Duodenal mucosa (tissue), 2 donors: ENCODE results near the gene GTF2H1.
A peak's percentile ranks its signal among the peaks of the same experiment; 100 is the strongest.
"Not testable (repeated sequence)": the region's sequence is repeated elsewhere in the genome, so short reads cannot be mapped to it uniquely, and the experiment has no call there.

Experiments used
- H3K27ac ChIP-seq: one replicate; pipeline ENCODE4 v1.7.0; 2013; ENCODE audit warnings: low read depth, low read length
- H3K27me3 ChIP-seq, 2 donors: one replicate each; pipeline ENCODE4 v1.7.0; 2013; ENCODE audit warnings: low read length in 2 of 2, control low read depth in 1 of 2; ENCODE audit not compliant: insufficient read depth in 2 of 2, control insufficient read depth in 1 of 2
- H3K36me3 ChIP-seq, 2 donors: one replicate each; pipeline ENCODE4 v1.7.0; 2013; ENCODE audit warnings: low read length in 2 of 2, control low read depth in 1 of 2; ENCODE audit not compliant: insufficient read depth in 2 of 2, control insufficient read depth in 1 of 2
- H3K4me1 ChIP-seq, 2 donors: one replicate each; pipeline ENCODE4 v1.7.0; 2013; ENCODE audit warnings: low read length in 2 of 2, control low read depth in 1 of 2; ENCODE audit not compliant: insufficient read depth in 2 of 2, control insufficient read depth in 1 of 2
- H3K4me3 ChIP-seq, 2 donors: one replicate each; pipeline ENCODE4 v1.7.0; 2013; ENCODE audit warnings: low read length in 2 of 2, low read depth in 1 of 2
- H3K9ac ChIP-seq, 2 donors: one replicate each; pipeline ENCODE4 v1.7.0; 2013; ENCODE audit warnings: low read length in 2 of 2, low read depth in 1 of 2
- H3K9me3 ChIP-seq, 2 donors: one replicate each; pipeline ENCODE4 v1.7.0; 2013; ENCODE audit warnings: low read length in 2 of 2, control low read depth in 1 of 2; ENCODE audit not compliant: control insufficient read depth in 1 of 2

Gene GTF2H1

GRCh38 chr11:18393581-18394274 lies 71.4 kb downstream of the GTF2H1 start:
- no peaks in the 10 kb centered on the region for H3K9me3 ChIP-seq
- peak overlapping the region; percentile 84 to 97 for H3K4me3 ChIP-seq
- H3K27me3 ChIP-seq, result no peaks in the 10 kb centered on the region
- peak overlapping the region; percentile 97 for H3K27ac ChIP-seq
- peaks cover 13 to 17% of the 10 kb centered on the region in 2 donors for H3K4me1 ChIP-seq
- H3K9ac ChIP-seq, result peak overlapping the region; percentile 70 to 95
- peaks cover 4 to 14% of the 10 kb centered on the region in 2 donors for H3K36me3 ChIP-seq

- peaks cover 13 to 17% of the 10 kb centered on the region in 2 donors for H3K4me1 ChIP-seq
- no peaks in the 10 kb centered on the region for H3K27me3 ChIP-seq
- H3K27ac ChIP-seq, result peak within 1 kb of the TSS; percentile 97
- H3K9me3 ChIP-seq, result no peaks in the 10 kb centered on the region
- H3K4me3 ChIP-seq, result peak within 1 kb of the TSS; percentile 84 to 97
- peak within 1 kb of the TSS; percentile 84 to 95 for H3K9ac ChIP-seq
- peaks cover 8 to 20% of the 10 kb centered on the region in 2 donors for H3K36me3 ChIP-seq
Observed at GRCh38 chr11:18394275-18394927, 72.0 kb downstream of the GTF2H1 start, which contains the start of gene LDHA. Gene LDHA (plus strand): TSS chr11:18394563. CDS start chr11:18396843, 2,280 bp downstream.

- no peaks in the 10 kb centered on the region for H3K9me3 ChIP-seq
- peak overlapping the region; percentile 84 to 95 for H3K9ac ChIP-seq
- peaks cover 13 to 28% of the 10 kb centered on the region in 2 donors for H3K36me3 ChIP-seq
- H3K27ac ChIP-seq, result peak overlapping the region; percentile 97
- H3K27me3 ChIP-seq, result no peaks in the 10 kb centered on the region
- peaks cover 13 to 17% of the 10 kb centered on the region in 2 donors for H3K4me1 ChIP-seq
- H3K4me3 ChIP-seq, result peak overlapping the region; percentile 84 to 97
Observed at GRCh38 chr11:18394928-18395734, 72.8 kb downstream of the GTF2H1 start.

GRCh38 chr11:18395735-18396504 lies 73.6 kb downstream of the GTF2H1 start:
- Histone ChIP-seq H3K27ac (peak overlapping the region; percentile 97), H3K9me3 (no peaks in the 10 kb centered on the region), H3K4me1 (peaks cover 13 to 17% of the 10 kb centered on the region in 2 donors), H3K9ac (peak overlapping the region; percentile 84 to 95), H3K4me3 (peak overlapping the region; percentile 84 to 97), H3K27me3 (no peaks in the 10 kb centered on the region), H3K36me3 (peaks cover 16 to 35% of the 10 kb centered on the region in 2 donors)

GRCh38 chr11:18397921-18398320 lies 75.6 kb downstream of the GTF2H1 start:
- H3K36me3 ChIP-seq, result peaks cover 21 to 49% of the 10 kb centered on the region in 2 donors
- no peaks in the 10 kb centered on the region for H3K9me3 ChIP-seq
- H3K27ac ChIP-seq, result no peak overlapping the region
- H3K4me3 ChIP-seq, result no peak overlapping the region
- no peaks in the 10 kb centered on the region for H3K27me3 ChIP-seq
- no peak overlapping the region for H3K9ac ChIP-seq
- peaks cover 13 to 17% of the 10 kb centered on the region in 2 donors for H3K4me1 ChIP-seq

- H3K27me3 ChIP-seq, H3K9me3 ChIP-seq, H3K4me1 ChIP-seq, H3K4me3 ChIP-seq, H3K9ac ChIP-seq, H3K27ac ChIP-seq: not testable (repeated sequence)
- H3K36me3 ChIP-seq, result peaks cover 36 to 80% of the 10 kb centered on the region in 2 donors
Observed at GRCh38 chr11:18401077-18401476, 78.7 kb downstream of the GTF2H1 start.

- no peak overlapping the region for H3K9ac ChIP-seq
- H3K4me3 ChIP-seq, result no peak overlapping the region
- H3K4me1 ChIP-seq, result no peaks in the 10 kb centered on the region
- H3K27ac ChIP-seq, result no peak overlapping the region
- H3K36me3 ChIP-seq, result peaks cover 38 to 91% of the 10 kb centered on the region in 2 donors
- H3K9me3 ChIP-seq, result no peaks in the 10 kb centered on the region
- no peaks in the 10 kb centered on the region for H3K27me3 ChIP-seq
Observed at GRCh38 chr11:18404062-18404461, 81.7 kb downstream of the GTF2H1 start.

- not testable (repeated sequence) for H3K9me3 ChIP-seq, H3K4me3 ChIP-seq, H3K9ac ChIP-seq, H3K4me1 ChIP-seq, H3K27me3 ChIP-seq, H3K27ac ChIP-seq
- peaks cover 25 to 63% of the 10 kb centered on the region in 2 donors for H3K36me3 ChIP-seq
Observed at GRCh38 chr11:18407400-18407799, 85.0 kb downstream of the GTF2H1 start.

- Histone ChIP-seq H3K4me3 (no peak overlapping the region), H3K9me3 (no peaks in the 10 kb centered on the region), H3K9ac (no peak overlapping the region), H3K27me3 (no peaks in the 10 kb centered on the region), H3K4me1 (peaks cover 0 to 5% of the 10 kb centered on the region in 2 donors), H3K36me3 (peaks cover 23 to 50% of the 10 kb centered on the region in 2 donors), H3K27ac (no peak overlapping the region)
Observed at GRCh38 chr11:18408558-18409291, 86.4 kb downstream of the GTF2H1 start.
